ENCODE data around the gene FAM13A.
"Not testable (repeated sequence)": the region's sequence is repeated elsewhere in the genome, so short reads cannot be mapped to it uniquely, and the experiment has no call there.

The FAM13A gene

GRCh38 chr4:88908521-88908920 is 148.5 kb downstream of the FAM13A start:
- in situ Hi-C loops (cut with MboI; ENCODE audit: low sequenced_read_pairs): no loop called here

DNA sequence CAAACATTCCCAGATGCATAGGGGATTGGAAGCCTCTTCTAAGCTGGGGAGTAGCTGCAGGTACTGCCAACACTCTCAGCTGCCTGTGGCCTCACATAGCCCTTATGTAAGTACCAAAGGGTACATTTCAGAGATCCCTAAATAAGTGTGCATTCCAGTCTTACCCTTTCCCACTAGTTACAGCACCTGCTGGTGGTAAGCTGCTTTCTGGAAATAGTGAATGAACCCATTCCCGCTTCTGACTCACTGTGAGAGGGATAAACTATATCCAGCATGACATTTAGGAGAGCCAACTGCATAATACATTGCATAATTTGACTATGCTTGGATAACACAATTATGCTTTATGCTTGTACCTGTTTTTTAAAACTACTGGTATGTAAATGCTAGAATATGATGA is 149.0 kb downstream of the FAM13A start:
- in situ Hi-C loops (cut with MboI; ENCODE audit: low sequenced_read_pairs): no loop called here

GRCh38 chr4:88907478-88907877 is 149.5 kb downstream of the FAM13A start:
- in situ Hi-C loops (cut with MboI; ENCODE audit: low sequenced_read_pairs): no loop called here

- in situ Hi-C loops (cut with MboI; ENCODE audit: low sequenced_read_pairs): not testable (repeated sequence)
Observed at GRCh38 chr4:88904240-88904639, 152.7 kb downstream of the FAM13A start.

GRCh38 chr4:88900432-88900831 is 156.6 kb downstream of the FAM13A start:
- in situ Hi-C loops (cut with MboI; ENCODE audit: low sequenced_read_pairs): no loop called here

DNA sequence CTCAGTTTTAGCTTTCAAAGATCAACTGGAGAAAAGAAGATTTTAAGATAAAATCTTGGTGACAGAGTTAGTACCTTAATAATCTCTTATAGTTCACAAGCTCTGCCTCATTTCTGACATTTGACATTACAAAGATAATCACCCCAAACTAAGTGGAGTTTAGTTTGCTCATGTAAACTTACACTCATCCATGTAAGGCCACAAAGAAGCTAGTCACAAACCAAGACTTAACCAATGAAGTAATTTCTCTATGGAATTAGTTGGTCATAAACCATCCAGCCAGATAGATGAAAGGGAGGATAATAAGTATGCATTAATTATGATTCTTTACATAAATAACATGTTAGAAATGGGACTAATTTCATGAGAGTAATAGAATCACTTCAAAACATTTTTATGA is 159.2 kb downstream of the FAM13A start:
- in situ Hi-C loops (cut with MboI; ENCODE audit: low sequenced_read_pairs): no loop called here

DNA sequence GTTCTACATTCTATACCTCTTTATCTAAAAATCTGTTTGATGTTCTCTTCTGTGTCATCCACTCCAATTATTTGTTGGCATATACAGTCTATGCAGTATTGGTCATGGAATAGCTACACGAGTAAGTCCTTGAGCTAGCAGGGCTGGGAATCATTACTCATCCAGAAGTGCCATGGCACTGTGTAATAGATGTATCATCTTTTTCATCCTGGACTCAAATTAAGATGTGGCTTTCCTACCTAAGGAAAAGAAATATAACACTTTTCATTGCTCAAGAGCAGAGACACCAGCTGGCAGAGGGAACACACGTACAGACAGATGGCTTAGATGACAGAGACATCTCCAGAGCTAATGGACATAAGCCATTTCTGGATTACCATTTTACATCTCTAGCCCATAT is 159.8 kb downstream of the FAM13A start:
- in situ Hi-C loops (cut with MboI; ENCODE audit: low sequenced_read_pairs): no loop called here

- in situ Hi-C loops (cut with MboI; ENCODE audit: low sequenced_read_pairs): no loop called here
Observed at GRCh38 chr4:88893961-88894360, 163.0 kb downstream of the FAM13A start.

GRCh38 chr4:88892646-88893045 is 164.3 kb downstream of the FAM13A start:
- in situ Hi-C loops (cut with MboI; ENCODE audit: low sequenced_read_pairs): no loop called here

- in situ Hi-C loops (cut with MboI; ENCODE audit: low sequenced_read_pairs): no loop called here
Observed at GRCh38 chr4:88891636-88892035, 165.3 kb downstream of the FAM13A start.

GRCh38 chr4:88887409-88887808 is 169.6 kb downstream of the FAM13A start:
- in situ Hi-C loops (cut with MboI; ENCODE audit: low sequenced_read_pairs): not testable (repeated sequence)

DNA sequence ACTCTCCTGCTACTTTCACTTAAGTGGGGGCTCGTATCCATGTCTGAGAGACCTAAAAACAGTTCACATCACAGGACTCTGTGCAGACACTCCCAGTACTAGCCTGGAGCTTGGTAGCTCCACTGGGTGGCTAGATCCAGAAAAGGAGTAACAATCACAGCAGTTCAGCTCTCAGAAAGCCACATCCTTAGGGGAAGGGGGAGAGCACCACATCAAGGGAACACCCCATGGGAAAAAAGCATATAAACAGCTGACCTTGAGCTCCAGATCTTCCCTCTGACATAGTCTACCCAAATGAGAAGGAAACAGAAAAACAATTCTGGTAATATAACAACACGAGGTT is 175.8 kb downstream of the FAM13A start:
- in situ Hi-C loops (cut with MboI; ENCODE audit: low sequenced_read_pairs): no loop called here

DNA sequence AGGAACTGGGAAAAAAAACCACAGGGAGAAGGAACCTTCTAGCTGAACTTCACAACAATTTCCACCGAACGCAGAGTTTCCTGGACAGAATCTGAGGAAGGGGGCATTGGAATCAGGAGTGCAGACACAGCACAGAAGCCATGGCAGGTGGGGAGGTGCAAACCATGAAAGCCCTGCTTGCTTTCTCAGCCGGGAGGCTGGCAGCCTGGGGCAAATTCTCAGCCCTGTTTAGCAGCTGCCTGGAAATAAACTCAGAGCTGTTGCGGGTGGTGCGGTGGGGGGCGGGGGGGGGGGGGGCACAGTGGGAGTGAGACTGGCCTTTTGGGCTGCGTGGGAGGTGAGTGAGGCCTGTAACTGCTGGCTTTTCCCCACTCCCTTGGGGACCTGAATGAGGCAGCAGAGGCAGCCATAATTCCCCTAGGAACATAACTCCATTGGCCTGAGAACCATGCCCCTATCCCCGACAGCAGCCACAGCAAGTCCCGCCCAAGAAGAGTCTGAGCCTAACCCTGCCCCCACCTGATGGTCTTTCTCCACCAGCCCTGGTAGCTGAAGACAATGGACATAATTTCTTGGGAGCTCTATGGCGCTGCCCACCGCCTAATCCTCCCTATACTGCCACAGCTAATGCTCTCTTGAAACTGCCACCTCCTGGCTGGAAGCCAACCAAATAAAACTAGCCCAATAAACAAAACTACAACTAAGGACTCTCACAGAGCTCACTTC is 176.3 kb downstream of the FAM13A start:
- in situ Hi-C loops (cut with MboI; ENCODE audit: low sequenced_read_pairs): no loop called here

- in situ Hi-C loops (cut with MboI; ENCODE audit: low sequenced_read_pairs): no loop called here
Observed at GRCh38 chr4:88879991-88880390, 177.0 kb downstream of the FAM13A start.

DNA sequence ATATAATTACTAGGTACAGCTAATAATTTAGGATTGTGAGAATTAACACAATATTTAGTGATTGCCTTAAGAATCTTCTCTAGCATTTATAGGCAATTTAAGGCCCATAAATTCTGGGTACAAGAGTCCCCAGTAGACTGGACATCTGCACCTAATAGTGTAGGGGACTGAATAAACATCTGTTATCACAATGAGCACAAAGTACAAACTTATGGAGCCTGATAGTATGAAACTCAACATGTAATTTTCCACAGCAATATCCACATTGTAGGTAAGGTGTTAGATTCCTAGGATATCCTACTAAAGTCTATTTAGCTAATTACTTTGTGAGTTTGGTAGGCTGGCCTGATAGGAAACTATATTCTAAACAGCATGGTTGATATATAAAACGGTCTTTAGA is 178.3 kb downstream of the FAM13A start:
- in situ Hi-C loops (cut with MboI; ENCODE audit: low sequenced_read_pairs): no loop called here

DNA sequence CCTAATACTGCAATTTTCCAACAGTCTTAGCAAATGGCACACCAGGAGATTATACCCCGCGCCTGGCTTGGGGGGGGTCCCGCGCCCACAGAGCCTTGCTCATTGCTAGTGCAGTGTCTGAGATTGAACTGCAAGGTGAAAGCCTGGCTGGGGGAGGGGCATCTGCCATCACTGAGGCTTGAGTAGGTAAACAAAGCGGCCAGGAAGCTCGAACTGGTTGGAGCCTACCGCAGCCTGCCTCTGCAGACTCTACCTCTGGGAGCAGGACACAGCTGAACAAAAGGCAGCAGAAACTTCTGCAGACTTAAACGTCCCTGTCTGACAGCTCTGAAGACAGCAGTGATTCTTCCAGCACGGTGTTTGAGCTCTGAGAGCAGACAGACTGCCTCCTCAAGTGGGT is 186.6 kb downstream of the FAM13A start:
- in situ Hi-C loops (cut with MboI; ENCODE audit: low sequenced_read_pairs): no loop called here

- in situ Hi-C loops (cut with MboI; ENCODE audit: low sequenced_read_pairs): no loop called here
Observed at GRCh38 chr4:88868510-88868909, 188.5 kb downstream of the FAM13A start.

DNA sequence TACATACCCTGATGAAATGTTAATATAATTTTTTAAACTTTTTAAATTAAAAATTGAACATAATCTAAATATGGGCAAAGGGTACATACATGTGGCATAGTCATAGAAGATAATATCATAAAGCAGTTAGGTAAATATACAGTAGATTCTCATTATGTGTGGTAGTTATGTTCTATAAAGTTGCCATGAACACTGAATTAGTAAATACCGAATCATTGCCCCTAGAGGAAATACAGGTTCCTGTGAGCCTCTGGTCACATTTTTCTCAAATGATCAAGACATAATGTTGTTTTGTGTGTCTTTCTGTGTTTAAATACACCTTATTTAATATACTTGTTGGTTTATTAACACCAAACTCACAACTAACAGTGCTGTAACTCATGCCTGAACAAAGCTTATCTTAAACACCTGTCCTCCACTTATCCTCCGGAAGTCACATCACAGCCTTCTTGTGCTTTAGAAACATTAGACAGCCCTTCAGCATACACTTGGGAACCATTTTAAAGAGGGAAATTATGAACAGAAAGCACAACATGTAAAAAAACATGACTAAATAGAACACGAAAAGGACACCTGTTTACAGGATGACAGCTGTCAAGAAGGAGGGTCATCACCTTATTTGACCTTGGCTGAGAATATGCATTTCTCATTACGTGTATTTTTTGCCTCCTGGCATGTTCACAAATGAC is 190.0 kb downstream of the FAM13A start:
- in situ Hi-C loops (cut with MboI; ENCODE audit: low sequenced_read_pairs): no loop called here

DNA sequence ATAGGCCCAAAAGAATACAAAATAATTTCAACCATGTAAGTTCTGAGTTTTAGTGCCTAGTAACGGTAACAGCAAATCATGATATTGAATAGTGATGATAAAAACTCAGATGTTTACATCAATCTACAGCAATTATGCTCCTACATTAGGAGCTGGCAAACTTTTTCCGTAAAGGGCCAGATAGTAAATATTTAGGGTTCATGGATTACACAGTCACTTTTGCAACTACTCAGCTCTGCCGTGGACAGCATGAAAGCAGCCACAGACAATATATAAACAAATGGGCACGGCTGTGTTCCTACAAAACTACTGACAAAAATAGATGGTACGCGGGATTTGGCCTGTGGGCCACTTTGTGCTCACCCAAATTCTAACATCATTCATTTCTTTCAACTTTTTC is 191.5 kb downstream of the FAM13A start:
- in situ Hi-C loops (cut with MboI; ENCODE audit: low sequenced_read_pairs): no loop called here

GRCh38 chr4:88865046-88865445 is 191.9 kb downstream of the FAM13A start:
- in situ Hi-C loops (cut with MboI; ENCODE audit: low sequenced_read_pairs): no loop called here

DNA sequence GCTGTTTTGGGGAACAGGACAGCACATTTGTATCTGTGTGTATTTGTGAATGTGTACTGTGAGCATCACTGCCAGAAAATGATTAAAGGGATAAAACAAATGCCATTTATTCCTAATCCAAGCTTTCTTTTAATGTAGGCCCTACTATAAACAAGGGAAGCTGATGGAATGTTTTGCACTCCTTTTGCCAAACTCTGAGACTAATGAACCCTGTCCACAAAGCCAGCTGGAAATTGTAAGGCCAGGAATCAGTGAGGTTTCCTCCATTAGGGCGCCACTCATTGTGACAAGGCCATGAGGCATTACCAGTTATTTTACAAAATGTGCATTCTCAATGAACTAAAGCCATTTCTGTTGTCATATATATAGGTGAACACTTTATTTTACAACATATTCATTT is 196.4 kb downstream of the FAM13A start:
- in situ Hi-C loops (cut with MboI; ENCODE audit: low sequenced_read_pairs): no loop called here

DNA sequence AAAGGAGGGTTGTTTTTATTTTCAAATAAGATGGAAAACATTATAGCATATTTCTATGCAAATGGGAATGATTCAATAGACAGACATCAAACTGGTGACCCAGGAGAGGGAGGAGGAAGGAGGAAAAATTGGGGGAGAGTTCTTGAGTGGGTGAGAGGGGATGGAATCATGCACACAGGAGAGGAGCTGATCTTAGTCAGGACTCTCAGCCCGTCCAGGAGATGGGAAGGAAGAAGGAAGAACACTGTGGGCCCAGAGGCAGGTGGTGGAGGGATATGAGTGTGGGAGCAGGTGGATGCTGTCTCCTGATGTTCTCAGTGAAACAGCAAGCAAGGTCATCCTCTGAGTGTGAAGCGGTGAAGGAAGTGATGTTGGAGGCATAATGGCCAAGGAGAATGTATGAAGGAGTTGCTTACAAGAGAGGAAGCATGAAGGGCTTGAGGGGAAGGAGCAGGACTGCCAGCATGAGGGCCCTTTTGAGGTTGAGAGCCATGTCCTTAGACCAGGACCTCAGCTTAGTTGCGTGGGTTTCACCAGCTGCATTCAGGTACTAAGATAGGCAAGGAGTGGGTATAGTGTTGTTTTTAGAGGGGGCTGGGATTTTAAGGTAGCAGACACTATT is 197.7 kb downstream of the FAM13A start:
- in situ Hi-C loops (cut with MboI; ENCODE audit: low sequenced_read_pairs): no loop called here

Measured in hTERT RPE-1 (cell line).